ENCODE data around the gene LIMK1. TPM values are rescaled to one million over a fixed set of nuclear protein-coding genes. Genes with fewer than 3 reads are reported as not detected.
A peak's percentile ranks its signal among the peaks of the same experiment; 100 is the strongest.

LIMK1 gene
- polyA plus RNA-seq, 2 of the 4 experiments (the other 2 are of a cell fraction) = 17.6 to 28.9 TPM

DNA sequence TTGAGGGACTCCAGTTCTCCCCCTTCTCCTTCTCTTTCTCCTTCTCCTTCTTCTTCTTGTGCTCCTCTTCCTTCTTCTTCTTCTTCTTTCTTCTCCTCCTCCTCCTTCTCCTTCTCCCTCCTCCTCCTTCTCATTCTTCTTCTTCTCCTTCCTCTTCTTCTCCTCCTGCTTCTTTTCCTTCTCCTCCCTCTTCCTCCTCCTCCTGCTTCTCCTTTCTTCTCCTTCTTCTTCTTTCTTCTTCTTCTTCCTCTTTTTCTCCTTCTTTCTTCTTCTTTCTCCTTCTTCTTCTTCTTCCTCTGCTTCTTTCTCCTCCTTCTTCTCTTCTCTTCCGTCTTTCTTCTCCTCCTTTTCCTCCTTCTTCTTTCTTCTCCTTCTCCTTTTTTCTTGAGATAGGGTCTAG, 25.6 kb upstream of the LIMK1 start:
- Histone ChIP-seq H3K4me3 (no peak overlapping the region), H3K9me3 (no peaks in the 10 kb centered on the region), H3K4me2 (no peak overlapping the region), H3K4me1 (peaks cover 25% of the 10 kb centered on the region), H3K27ac (no peak overlapping the region)
- no peak for DNase-seq (ENCODE audit: low read depth in 1 of 2, low spot score in 1 of 2)
- TF ChIP-seq, protein P1, sequence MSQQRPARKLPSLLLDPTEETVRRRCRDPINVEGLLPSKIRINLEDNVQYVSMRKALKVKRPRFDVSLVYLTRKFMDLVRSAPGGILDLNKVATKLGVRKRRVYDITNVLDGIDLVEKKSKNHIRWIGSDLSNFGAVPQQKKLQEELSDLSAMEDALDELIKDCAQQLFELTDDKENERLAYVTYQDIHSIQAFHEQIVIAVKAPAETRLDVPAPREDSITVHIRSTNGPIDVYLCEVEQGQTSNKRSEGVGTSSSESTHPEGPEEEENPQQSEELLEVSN (IDR thresholded peaks at IDR 0.05; ENCODE audit: borderline replicate concordance, low read depth) = no peak
- no peak for TF ChIP-seq KDM5A (IDR thresholded peaks at IDR 0.05)
- no peak for TF ChIP-seq JUN (IDR thresholded peaks at IDR 0.05)
- no peak for TF ChIP-seq EHMT2 (IDR thresholded peaks at IDR 0.05; ENCODE audit: low read depth)
- TF ChIP-seq SMC3 (IDR thresholded peaks at IDR 0.05) = no peak
- no peak for TF ChIP-seq PHF8 (IDR thresholded peaks at IDR 0.05; ENCODE audit: borderline replicate concordance, low read depth)
- no peak for TF ChIP-seq FOXS1 (CRISPR knock-in tag; IDR thresholded peaks at IDR 0.05)
- no peak for TF ChIP-seq MYC (IDR thresholded peaks at IDR 0.05; ENCODE audit: borderline replicate concordance, low read length)
- no peak for TF ChIP-seq ZFP36 (IDR thresholded peaks at IDR 0.05; ENCODE audit: borderline replicate concordance, partially characterized antibody)
- no peak for TF ChIP-seq SREBF2 (IDR thresholded peaks at IDR 0.05)
- no peak for TF ChIP-seq NR3C1 (IDR thresholded peaks at IDR 0.05)
- TF ChIP-seq FOSL2 (IDR thresholded peaks at IDR 0.05) = no peak
- TF ChIP-seq FOSL2 (CRISPR knock-in tag; IDR thresholded peaks at IDR 0.05) = no peak
- TF ChIP-seq ZSCAN20 (CRISPR knock-in tag; IDR thresholded peaks at IDR 0.05) = no peak
- no peak for TF ChIP-seq CHD4 (IDR thresholded peaks at IDR 0.05; ENCODE audit: borderline replicate concordance)
- TF ChIP-seq, protein P2, sequence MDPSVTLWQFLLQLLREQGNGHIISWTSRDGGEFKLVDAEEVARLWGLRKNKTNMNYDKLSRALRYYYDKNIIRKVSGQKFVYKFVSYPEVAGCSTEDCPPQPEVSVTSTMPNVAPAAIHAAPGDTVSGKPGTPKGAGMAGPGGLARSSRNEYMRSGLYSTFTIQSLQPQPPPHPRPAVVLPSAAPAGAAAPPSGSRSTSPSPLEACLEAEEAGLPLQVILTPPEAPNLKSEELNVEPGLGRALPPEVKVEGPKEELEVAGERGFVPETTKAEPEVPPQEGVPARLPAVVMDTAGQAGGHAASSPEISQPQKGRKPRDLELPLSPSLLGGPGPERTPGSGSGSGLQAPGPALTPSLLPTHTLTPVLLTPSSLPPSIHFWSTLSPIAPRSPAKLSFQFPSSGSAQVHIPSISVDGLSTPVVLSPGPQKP (IDR thresholded peaks at IDR 0.05; ENCODE audit: low read depth, low read length) = no peak
- TF ChIP-seq NFE2L2 (conservative IDR thresholded peaks at IDR 0.05; ENCODE audit: low read length) = no peak
- TF ChIP-seq EHF (CRISPR knock-in tag; IDR thresholded peaks at IDR 0.05) = no peak
- no peak for TF ChIP-seq HEYL (CRISPR knock-in tag; IDR thresholded peaks at IDR 0.05)
- no peak for ATAC-seq
- ChIA-PET POLR2A (no interaction called here), CTCF (interaction anchor here (1.0 to 2.9 kb wide), 8 partner anchors 11 to 344 kb away, joined by 3 to 24 read pairs (median 4); no protein-coding TSS in a partner anchor)
- FAIRE-seq = no peak
- WGBS (ENCODE audit: missing lambda C conversion rate) = 76% methylated on average over 1 of the region's 1 CpG

DNA sequence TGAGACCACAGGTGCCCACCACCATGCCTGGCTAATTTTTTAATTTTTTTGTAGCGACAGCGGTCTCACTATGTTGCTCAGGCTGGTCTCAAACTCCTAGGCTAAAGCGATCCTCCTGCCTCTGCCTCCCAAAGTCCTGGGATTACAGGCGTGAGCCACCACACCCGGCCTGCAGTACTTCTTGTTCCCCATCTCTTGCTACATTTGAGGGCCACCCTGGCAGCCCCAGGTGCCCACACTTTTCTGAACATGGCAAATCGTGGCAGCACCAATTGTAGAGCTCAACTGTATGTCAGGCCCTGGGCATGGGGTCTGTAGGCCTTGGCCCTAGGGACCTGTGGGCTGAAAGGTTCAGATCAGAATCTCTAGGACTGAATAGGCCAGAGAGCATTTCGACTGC, 25.1 kb upstream of the LIMK1 start:
- Histone ChIP-seq H3K9me3 (no peaks in the 10 kb centered on the region), H3K4me1 (peaks cover 25% of the 10 kb centered on the region), H3K27ac (no peak overlapping the region), H3K4me3 (no peak overlapping the region), H3K4me2 (no peak overlapping the region)
- no peak for ATAC-seq
- DNase-seq (ENCODE audit: low read depth in 1 of 2, low spot score in 1 of 2) = no peak
- ChIA-PET POLR2A (no interaction called here), CTCF (interaction anchor here (0.6 to 2.9 kb wide), 10 partner anchors 10 to 397 kb away, joined by 3 to 24 read pairs (median 4); no protein-coding TSS in a partner anchor)
- WGBS (ENCODE audit: missing lambda C conversion rate) = 78% methylated on average over 7 of the region's 7 CpGs
- FAIRE-seq = no peak
- TF ChIP-seq FOXS1 (CRISPR knock-in tag; IDR thresholded peaks at IDR 0.05) (no peak), CBX8 (IDR thresholded peaks at IDR 0.05) (no peak)

DNA sequence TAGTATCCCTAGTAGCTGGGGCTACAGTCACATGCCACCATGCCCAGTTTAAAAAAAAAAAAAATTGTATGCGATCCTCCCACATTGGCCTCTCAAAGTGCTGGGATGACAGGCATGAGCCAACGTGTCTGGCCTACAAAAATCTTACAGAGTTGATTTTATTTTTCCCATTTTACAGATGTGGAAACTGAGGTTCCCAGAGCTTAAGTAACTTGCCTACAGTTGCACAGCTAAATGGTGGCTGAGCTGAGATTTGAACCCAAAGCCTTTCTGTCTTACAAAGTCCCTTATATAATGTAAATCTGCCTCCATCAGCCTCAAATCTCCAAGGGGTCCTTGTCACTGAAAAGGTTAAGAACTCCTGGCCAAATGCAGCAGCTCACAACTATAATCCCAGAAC, 24.6 kb upstream of the LIMK1 start:
- DNase-seq (ENCODE audit: low read depth in 1 of 2, low spot score in 1 of 2) (no peak), ATAC-seq (no peak), FAIRE-seq (no peak)
- Histone ChIP-seq H3K4me2 (no peak overlapping the region), H3K27ac (peak overlapping the region in 1 of 2 experiments; percentile 57; a peak in 2 of 6 replicates), H3K9me3 (no peaks in the 10 kb centered on the region), H3K4me1 (peaks cover 25% of the 10 kb centered on the region), H3K4me3 (no peak overlapping the region)
- POLR2A ChIA-PET = no interaction called here
- CTCF ChIA-PET = interaction anchor here (0.5 to 2.9 kb wide), 14 partner anchors 10 to 397 kb away, joined by 3 to 24 read pairs (median 4); no protein-coding TSS in a partner anchor
- no peak for TF ChIP-seq FOXS1 (CRISPR knock-in tag; IDR thresholded peaks at IDR 0.05)
- WGBS (ENCODE audit: missing lambda C conversion rate) = 67% methylated on average over 2 of the region's 2 CpGs
